OCI-LY1 (cell line): ENCODE data around the gene ZAP70.

Source experiments
- H2AFZ ChIP-seq: fragments of 200-600 bp; sonication (generic), shearing (Covaris generic); 2 replicates; pipeline ENCODE4 v1.6.0; 2014; ENCODE audit warnings: antibody characterized with exemption, mild to moderate bottlenecking, low read length
- H3F3A ChIP-seq: fragments of 200-600 bp; sonication (generic), shearing (Covaris generic); 2 replicates; pipeline ENCODE4 v1.6.0; 2014; ENCODE audit warnings: mild to moderate bottlenecking, antibody characterized with exemption, low read length, moderate library complexity; ENCODE audit not compliant: insufficient read depth
- H3K27ac ChIP-seq: fragments of 200-600 bp; sonication (generic); 2 replicates; pipeline ENCODE4 v1.5.1; 2014; ENCODE audit warnings: low read length, mixed run types, mild to moderate bottlenecking, low read depth; ENCODE audit not compliant: poor library complexity, severe bottlenecking
- H3K27me3 ChIP-seq: fragments of 200-600 bp; sonication (generic); 2 replicates; pipeline ENCODE4 v1.6.0; 2014; ENCODE audit warnings: antibody characterized with exemption, mild to moderate bottlenecking, low read length, moderate library complexity; ENCODE audit not compliant: insufficient read depth
- H3K36me3 ChIP-seq: fragments of 200-600 bp; sonication (generic); 2 replicates; pipeline ENCODE4 v1.6.1; 2014; ENCODE audit warnings: mild to moderate bottlenecking, antibody characterized with exemption, low read length, moderate library complexity, mixed read lengths; ENCODE audit not compliant: insufficient read depth
- H3K4me1 ChIP-seq: fragments of 200-600 bp; sonication (generic); 2 replicates; pipeline ENCODE4 v1.5.1; 2014; ENCODE audit warnings: mild to moderate bottlenecking, low read length, moderate library complexity; ENCODE audit not compliant: insufficient read depth, severe bottlenecking
- H3K4me2 ChIP-seq: fragments of 200-600 bp; sonication (generic), shearing (Covaris generic); 2 replicates; pipeline ENCODE4 v1.6.1; 2014; ENCODE audit warnings: low read length
- H3K4me3 ChIP-seq: fragments of 200-600 bp; sonication (generic); 2 replicates; pipeline ENCODE4 v1.5.1; 2014; ENCODE audit warnings: low read length, low read depth, mild to moderate bottlenecking, mixed read lengths; ENCODE audit not compliant: poor library complexity, severe bottlenecking
- H3K79me2 ChIP-seq: fragments of 200-600 bp; shearing (Covaris generic); 2 replicates; pipeline ENCODE4 v1.6.1; 2016; ENCODE audit warnings: mixed run types, low read length, mixed read lengths; ENCODE audit not compliant: insufficient read depth
- H3K9ac ChIP-seq: fragments of 200-600 bp; sonication (generic), shearing (Covaris generic); 2 replicates; pipeline ENCODE4 v1.6.1; 2014; ENCODE audit warnings: mild to moderate bottlenecking, low read length, mixed read lengths
- H3K9me2 ChIP-seq: fragments of 200-600 bp; sonication (generic), shearing (Covaris generic); 2 replicates; pipeline ENCODE4 v1.6.1; 2014; ENCODE audit warnings: low read depth, mild to moderate bottlenecking, low read length, mixed read lengths
- H3K9me3 ChIP-seq: fragments of 200-600 bp; shearing (Covaris generic); 2 replicates; pipeline ENCODE4 v1.6.1; 2014; ENCODE audit warnings: low read length, mixed read lengths
- H4K20me1 ChIP-seq: fragments of 200-600 bp; sonication (generic), shearing (Covaris generic); 2 replicates; pipeline ENCODE4 v1.6.0; 2016; ENCODE audit warnings: mild to moderate bottlenecking, low read length; ENCODE audit not compliant: insufficient read depth
- CTCF ChIP-seq: fragments of 200-600 bp; sonication (generic), shearing (Covaris generic); IDR thresholded peaks from 2 replicates; pipeline ENCODE4 v1.5.1; 2017; ENCODE audit warnings: mild to moderate bottlenecking, antibody characterized with exemption, low read length, moderate library complexity, mixed read lengths
- EZH2 ChIP-seq: fragments of 200-600 bp; sonication (generic), shearing (Covaris generic); IDR thresholded peaks from 2 replicates; pipeline ENCODE4 v1.8.0; 2017; ENCODE audit warnings: borderline replicate concordance, mixed run types, mild to moderate bottlenecking, antibody characterized with exemption, low read length, moderate library complexity, mixed read lengths

ZAP70 gene

DNA sequence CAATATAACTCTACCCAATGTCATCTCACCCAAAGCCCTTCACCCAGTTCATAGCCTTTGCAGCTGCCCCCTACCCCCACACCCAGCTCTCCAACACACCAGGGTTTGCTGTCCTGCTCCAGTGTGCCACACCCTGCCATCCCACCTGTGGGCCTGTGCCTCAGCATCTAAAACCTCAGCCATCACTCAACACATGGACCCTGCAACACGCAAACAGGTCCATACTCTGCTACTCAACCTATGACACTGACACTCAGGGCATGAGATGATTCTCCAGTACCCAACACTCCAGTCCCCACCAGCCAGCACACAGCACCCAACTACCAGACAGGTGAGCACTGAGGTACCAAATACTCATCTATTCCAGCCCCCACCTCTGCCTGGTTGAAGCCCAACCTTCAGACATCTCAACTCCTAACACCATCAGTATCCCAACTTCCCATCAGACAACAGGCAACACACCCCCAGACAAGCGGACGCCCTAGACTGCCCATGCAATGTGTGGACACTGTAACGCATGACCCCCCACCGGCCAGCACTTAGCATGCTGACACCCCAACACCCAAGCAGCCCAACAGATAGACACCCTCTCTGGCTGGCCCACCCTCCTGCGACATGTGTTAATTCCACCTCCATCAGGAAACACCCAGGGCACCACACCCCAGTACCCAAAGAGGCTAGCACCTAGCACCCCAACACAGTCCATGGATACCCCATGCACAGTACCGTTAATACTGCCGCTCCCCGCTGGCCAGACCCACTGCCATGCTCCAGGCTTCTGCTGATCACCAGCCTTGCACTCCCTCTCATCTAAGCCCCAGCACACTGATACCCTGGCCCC, 25.0 kb downstream of the ZAP70 start:
- Histone ChIP-seq H2AFZ (no peak overlapping the region), H3K9ac (no peak overlapping the region), H3K79me2 (no peaks in the 10 kb centered on the region), H3K9me3 (no peaks in the 10 kb centered on the region), H3F3A (no peaks in the 10 kb centered on the region), H3K36me3 (no peaks in the 10 kb centered on the region), H3K27ac (no peak overlapping the region), H4K20me1 (no peaks in the 10 kb centered on the region), H3K4me3 (no peak overlapping the region), H3K27me3 (no peaks in the 10 kb centered on the region), H3K4me2 (no peak overlapping the region), H3K4me1 (no peaks in the 10 kb centered on the region), H3K9me2 (no peaks in the 10 kb centered on the region)
- no peak for TF ChIP-seq EZH2
- no peak for TF ChIP-seq CTCF

GRCh38 chr2:97739020-97739892, 25.9 kb downstream of the ZAP70 start:
- H3K4me1 ChIP-seq = no peaks in the 10 kb centered on the region
- H3K4me3 ChIP-seq = no peak overlapping the region
- H3K27me3 ChIP-seq = no peaks in the 10 kb centered on the region
- no peaks in the 10 kb centered on the region for H3K9me2 ChIP-seq
- H3F3A ChIP-seq = no peaks in the 10 kb centered on the region
- H3K79me2 ChIP-seq = no peaks in the 10 kb centered on the region
- no peak overlapping the region for H3K9ac ChIP-seq
- no peak overlapping the region for H2AFZ ChIP-seq
- H4K20me1 ChIP-seq = no peaks in the 10 kb centered on the region
- TF ChIP-seq CTCF (no peak), EZH2 (no peak)
- H3K9me3 ChIP-seq = no peaks in the 10 kb centered on the region
- H3K27ac ChIP-seq = no peak overlapping the region
- H3K4me2 ChIP-seq = no peak overlapping the region
- no peaks in the 10 kb centered on the region for H3K36me3 ChIP-seq

- Histone ChIP-seq H3F3A (no peaks in the 10 kb centered on the region), H3K79me2 (no peaks in the 10 kb centered on the region), H3K4me2 (no peak overlapping the region), H3K9me3 (no peaks in the 10 kb centered on the region), H2AFZ (no peak overlapping the region), H3K9me2 (no peaks in the 10 kb centered on the region), H3K9ac (no peak overlapping the region), H4K20me1 (no peaks in the 10 kb centered on the region), H3K4me3 (no peak overlapping the region), H3K27ac (no peak overlapping the region), H3K4me1 (no peaks in the 10 kb centered on the region), H3K36me3 (no peaks in the 10 kb centered on the region), H3K27me3 (no peaks in the 10 kb centered on the region)
- TF ChIP-seq CTCF (no peak), EZH2 (no peak)
Measured at GRCh38 chr2:97739893-97740245, 26.5 kb downstream of the ZAP70 start.
